Uterus (tissue), 2 donors: ENCODE data around the gene NRXN3.

ENCODE experiments used
- CTCF ChIP-seq, 4 experiments: fragments of 200-600 bp in 2 of 4; fragments of 450-650 bp in 2 of 4; sonication (generic) in 2 of 4; IDR thresholded peaks; one replicate each; pipeline ENCODE4 v1.5.1; 2016 to 2019; ENCODE audit warnings: antibody characterized with exemption in 4 of 4, mild to moderate bottlenecking in 2 of 4, moderate library complexity in 1 of 4
- POLR2A ChIP-seq, 2 donors: fragments of 450-650 bp; IDR thresholded peaks; one replicate each; pipeline ENCODE4 v1.6.1; 2016; ENCODE audit warnings: antibody characterized with exemption in 2 of 2, mild to moderate bottlenecking in 1 of 2, moderate library complexity in 1 of 2

DNA sequence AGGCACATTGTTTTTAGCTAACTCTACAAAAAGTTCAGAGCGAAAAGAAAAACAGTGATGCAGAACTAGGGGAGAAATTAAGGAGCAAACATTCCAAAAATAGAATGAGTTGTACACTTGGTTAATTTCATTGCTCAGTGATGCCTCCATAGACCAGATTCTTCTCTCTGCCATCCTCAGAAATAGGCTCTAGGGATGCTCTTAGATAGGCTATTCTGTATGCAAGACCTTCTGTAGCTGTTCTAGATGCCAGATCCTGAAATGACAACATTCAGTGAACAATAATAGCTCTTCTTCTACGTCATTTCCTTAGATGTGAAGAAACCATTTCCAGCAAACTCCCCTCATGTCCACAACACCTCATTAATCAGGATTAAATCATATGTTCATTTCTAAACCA lies 1574.9 kb downstream of the NRXN3 start:
- TF ChIP-seq CTCF (IDR thresholded peaks at IDR 0.05) (no peak), POLR2A (IDR thresholded peaks at IDR 0.05) (no peak)
